NCI-H2107 treated with DMSO at 0.1 percent for 48 hours (cell line): Measurements from ENCODE around the gene DLG2.
"Not testable (repeated sequence)": the region's sequence is repeated elsewhere in the genome, so short reads cannot be mapped to it uniquely, and the experiment has no call there.

Experiments used
- DNase-seq: peaks from one replicate; lab custom pipeline; 2025; ENCODE audit not compliant: unreplicated experiment; lab: John Stamatoyannopoulos, UW

Gene DLG2

GRCh38 chr11:84804041-84804440, 823.1 kb downstream of the DLG2 start:
- DNase-seq, result no peak

- DNase-seq, result no peak
These were observed 826.3 kb downstream of the DLG2 start for GRCh38 chr11:84800755-84801346.

GRCh38 chr11:84799112-84799511, 828.0 kb downstream of the DLG2 start:
- DNase-seq, result no peak

GRCh38 chr11:84795698-84796097, 831.4 kb downstream of the DLG2 start:
- DNase-seq, result no peak

GRCh38 chr11:84794663-84795443, 832.3 kb downstream of the DLG2 start:
- no peak for DNase-seq

GRCh38 chr11:84793318-84793717, 833.8 kb downstream of the DLG2 start:
- DNase-seq, result no peak

- no peak for DNase-seq
These were observed 836.2 kb downstream of the DLG2 start for GRCh38 chr11:84790849-84791427.

GRCh38 chr11:84788220-84788619, 838.9 kb downstream of the DLG2 start:
- DNase-seq, result no peak

- DNase-seq, result not testable (repeated sequence)
These were observed 843.0 kb downstream of the DLG2 start for GRCh38 chr11:84784158-84784557.

GRCh38 chr11:84780689-84781293, 846.4 kb downstream of the DLG2 start:
- DNase-seq, result no peak

- no peak for DNase-seq
These were observed 851.6 kb downstream of the DLG2 start for GRCh38 chr11:84775503-84775902.

GRCh38 chr11:84763931-84764330, 863.2 kb downstream of the DLG2 start:
- DNase-seq, result no peak

GRCh38 chr11:84757711-84758110, 869.4 kb downstream of the DLG2 start:
- DNase-seq, result no peak

- no peak for DNase-seq
These were observed 875.8 kb downstream of the DLG2 start for GRCh38 chr11:84751371-84751770.

GRCh38 chr11:84747871-84748270, 879.3 kb downstream of the DLG2 start:
- no peak for DNase-seq

- DNase-seq, result no peak
These were observed 887.1 kb downstream of the DLG2 start for GRCh38 chr11:84740050-84740449.

- DNase-seq, result no peak
These were observed 902.9 kb downstream of the DLG2 start for GRCh38 chr11:84724256-84724655.

GRCh38 chr11:84722583-84723108, 904.5 kb downstream of the DLG2 start:
- DNase-seq, result no peak

GRCh38 chr11:84721561-84721961, 905.6 kb downstream of the DLG2 start:
- DNase-seq, result no peak

- no peak for DNase-seq
These were observed 906.3 kb downstream of the DLG2 start for GRCh38 chr11:84720706-84721402.

- DNase-seq, result no peak
These were observed 907.1 kb downstream of the DLG2 start for GRCh38 chr11:84719935-84720577.
